Myocyte (in vitro differentiated cells): ENCODE data around the gene EIF4E3. TPM values are rescaled to one million over a fixed set of nuclear protein-coding genes. Genes with fewer than 3 reads are reported as not detected.

Experiments used
- DNase-seq: peaks from one replicate; pipeline ENCODE4 v3.0.0-alpha.2; 2012; ENCODE audit warnings: low read depth
- polyA plus RNA-seq: library from polyadenylated mRNA; unstranded; fragments of >200 nt; gene quantifications from one replicate; pipeline ENCODE4 v1.2.1, GENCODE V29; 2012; ENCODE audit warnings: missing spikeins
- total RNA-seq: library from RNA; depleted of rRNA; stranded (reverse); fragments of >200 nt; gene quantifications from 2 replicates; pipeline ENCODE4 v1.2.3, GENCODE V29; 2014

EIF4E3 gene
- total RNA-seq = 0.42 and 0.64 TPM in 2 replicates
- polyA plus RNA-seq = 1.4 TPM

DNA sequence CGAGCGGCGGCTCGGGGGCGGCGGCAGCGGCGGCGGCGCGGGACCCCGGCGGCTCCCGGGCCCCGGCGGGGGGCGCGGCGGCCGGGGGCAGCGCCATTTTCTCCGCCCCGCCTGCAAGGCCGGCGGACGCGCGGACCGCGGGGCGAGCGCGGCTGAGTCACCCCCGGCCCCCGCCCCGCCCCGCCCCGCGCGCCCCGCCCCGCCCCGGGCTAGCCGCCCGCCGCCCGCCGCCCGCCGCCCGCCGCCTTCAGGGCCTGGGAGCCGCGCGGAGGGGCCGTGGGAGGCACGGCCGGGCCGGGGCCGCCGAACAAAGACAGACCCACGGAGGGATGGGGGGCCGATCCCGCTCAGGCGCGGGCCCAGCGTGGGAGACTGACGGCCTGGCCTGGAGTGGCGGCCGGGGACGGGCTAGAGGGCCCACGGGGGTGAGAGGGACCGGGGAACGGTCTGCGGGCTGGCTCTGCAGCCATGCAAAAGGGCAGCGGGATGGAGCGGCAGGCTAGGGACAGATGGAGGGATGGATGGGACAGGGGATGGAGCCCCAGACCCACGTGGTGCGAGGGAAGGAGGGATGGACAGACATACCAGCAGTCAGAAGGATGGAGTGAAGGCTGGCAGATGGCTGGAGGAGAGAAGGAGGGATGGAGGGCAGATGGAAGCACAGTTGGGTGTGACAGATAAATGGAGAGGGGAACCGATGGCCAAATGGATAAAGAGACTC is at the start of gene EIF4E3:
TSS of gene EIF4E3 (minus strand) at position 132 of the 721 bp plus-strand sequence. CDS start at position 97, 35 bp downstream.
- peak; percentile 25 for DNase-seq

DNA sequence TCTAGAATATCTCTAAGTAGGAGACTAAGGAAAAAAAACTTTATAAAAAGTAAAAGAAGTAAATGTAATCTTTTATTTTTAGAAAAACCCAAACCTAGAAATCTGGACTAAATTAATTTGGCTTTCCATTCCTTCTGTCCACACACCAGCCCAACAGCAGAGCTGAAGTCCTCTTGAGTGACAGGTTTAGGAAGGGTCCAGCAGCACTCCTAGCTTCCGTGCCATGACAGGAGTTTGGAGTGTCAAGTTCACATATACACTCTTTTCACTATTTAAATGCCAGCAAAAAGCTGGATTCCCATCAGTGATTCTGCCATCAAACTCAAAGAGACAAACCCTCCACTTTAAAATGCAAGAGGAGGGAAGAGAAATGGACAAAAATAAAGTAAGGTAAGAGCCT is 46.7 kb upstream of the EIF4E3 start:
- DNase-seq = no peak

DNA sequence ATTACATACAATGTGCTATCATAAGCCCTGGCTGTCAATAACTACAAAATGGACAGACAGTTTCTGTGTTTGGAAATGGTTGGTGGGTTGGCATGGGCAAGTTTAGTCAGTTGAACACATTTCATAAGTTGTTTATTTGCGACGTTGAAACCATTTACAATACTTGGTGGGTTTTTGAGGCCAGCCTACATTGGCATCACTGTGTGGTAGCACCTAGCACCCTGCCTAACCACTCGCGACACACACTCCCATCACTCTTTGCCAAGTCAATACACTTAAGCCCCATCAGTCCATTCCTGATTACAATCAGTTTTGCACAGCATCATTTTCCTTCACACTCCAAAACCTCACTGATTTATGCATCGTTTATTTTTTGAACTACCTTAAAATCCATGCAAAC is 45.9 kb upstream of the EIF4E3 start:
- no peak for DNase-seq

DNA sequence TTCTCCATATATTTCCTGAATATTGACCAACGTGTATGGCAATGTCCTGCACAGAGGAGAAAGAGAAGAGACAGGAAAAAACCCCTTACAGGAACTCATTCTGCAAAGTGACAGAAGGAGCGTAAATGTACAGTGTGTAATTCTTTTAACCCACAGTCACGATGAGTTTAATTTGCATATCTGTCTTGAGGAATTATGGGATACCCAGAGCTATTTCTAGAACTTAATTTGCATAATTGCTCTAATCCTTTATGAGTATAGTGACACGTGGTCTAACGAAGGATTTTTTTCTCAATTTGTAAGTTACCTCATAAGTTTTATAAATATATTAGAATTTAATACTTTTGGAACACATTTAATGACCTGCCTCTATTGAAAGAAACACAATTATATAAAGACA is 38.2 kb upstream of the EIF4E3 start:
- DNase-seq = no peak

DNA sequence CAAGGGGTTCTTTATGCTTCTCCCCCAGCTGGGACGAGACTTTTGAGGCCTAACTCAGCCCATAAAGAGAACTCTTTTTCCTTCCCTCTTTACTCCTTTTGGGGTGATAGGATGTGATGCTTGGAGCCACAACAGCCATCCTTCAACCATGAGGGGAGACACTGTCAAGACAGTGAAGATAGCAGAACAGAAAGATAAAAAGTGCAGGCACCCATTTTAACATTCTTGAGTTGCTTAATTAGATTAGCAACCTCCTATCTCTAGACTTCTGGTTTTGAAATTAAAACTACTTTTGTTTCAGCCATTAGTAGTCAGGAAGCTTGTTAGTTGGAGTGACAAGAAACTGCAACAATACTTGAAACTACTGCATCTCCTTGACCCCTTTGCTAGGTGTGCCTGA is 34.9 kb upstream of the EIF4E3 start:
- DNase-seq = no peak

DNA sequence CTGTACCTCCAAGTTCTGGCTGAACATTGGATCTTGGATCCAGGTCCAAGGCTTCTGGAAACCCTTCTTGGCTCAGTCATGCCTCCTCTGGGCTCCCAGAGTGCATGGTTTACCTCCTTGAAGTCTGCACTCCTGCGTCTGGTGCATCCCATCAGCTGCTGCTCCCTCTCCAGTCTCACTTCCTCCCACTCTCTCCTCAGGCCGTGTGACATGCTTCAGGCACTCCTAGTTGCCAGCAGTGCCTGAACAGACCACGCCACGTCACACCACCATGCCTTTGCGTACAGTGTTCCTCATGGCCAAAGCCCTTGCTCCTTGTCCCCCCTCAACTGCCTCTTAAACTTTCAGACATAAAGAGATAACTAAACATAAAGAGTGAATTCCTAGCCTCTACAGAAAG is 34.2 kb upstream of the EIF4E3 start:
- no peak for DNase-seq

DNA sequence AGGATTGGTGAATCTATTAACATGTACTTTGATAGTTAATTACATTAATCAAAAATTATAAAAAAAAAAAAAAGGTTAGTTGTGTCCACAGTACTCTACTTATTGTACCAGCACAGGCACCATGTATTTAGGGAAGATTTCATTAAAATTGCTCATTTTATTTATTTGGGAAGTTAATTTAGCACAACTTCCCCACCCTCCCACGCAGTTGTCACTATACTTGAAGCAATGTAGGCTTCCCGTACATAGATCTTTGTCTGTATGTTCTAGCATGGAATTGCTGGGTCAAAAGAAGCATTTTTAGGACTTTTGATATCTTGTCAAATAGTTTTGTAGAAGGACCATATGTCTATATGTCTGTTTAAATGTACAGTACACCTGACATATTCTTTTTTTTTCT is 32.9 kb upstream of the EIF4E3 start:
- DNase-seq = no peak

DNA sequence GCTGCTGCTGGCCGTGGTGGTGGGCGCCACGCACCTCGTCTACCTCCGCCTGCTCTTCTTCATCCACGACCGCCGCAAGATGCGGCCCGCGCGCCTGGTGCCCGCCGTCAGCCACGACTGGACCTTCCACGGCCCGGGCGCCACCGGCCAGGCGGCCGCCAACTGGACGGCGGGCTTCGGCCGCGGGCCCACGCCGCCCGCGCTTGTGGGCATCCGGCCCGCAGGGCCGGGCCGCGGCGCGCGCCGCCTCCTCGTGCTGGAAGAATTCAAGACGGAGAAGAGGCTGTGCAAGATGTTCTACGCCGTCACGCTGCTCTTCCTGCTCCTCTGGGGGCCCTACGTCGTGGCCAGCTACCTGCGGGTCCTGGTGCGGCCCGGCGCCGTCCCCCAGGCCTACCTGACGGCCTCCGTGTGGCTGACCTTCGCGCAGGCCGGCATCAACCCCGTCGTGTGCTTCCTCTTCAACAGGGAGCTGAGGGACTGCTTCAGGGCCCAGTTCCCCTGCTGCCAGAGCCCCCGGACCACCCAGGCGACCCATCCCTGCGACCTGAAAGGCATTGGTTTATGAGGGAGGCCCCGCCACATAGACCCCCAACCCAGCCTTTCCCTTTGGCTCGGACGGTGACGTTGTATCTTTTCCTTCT is 29.5 kb upstream of the EIF4E3 start:
- no peak for DNase-seq

DNA sequence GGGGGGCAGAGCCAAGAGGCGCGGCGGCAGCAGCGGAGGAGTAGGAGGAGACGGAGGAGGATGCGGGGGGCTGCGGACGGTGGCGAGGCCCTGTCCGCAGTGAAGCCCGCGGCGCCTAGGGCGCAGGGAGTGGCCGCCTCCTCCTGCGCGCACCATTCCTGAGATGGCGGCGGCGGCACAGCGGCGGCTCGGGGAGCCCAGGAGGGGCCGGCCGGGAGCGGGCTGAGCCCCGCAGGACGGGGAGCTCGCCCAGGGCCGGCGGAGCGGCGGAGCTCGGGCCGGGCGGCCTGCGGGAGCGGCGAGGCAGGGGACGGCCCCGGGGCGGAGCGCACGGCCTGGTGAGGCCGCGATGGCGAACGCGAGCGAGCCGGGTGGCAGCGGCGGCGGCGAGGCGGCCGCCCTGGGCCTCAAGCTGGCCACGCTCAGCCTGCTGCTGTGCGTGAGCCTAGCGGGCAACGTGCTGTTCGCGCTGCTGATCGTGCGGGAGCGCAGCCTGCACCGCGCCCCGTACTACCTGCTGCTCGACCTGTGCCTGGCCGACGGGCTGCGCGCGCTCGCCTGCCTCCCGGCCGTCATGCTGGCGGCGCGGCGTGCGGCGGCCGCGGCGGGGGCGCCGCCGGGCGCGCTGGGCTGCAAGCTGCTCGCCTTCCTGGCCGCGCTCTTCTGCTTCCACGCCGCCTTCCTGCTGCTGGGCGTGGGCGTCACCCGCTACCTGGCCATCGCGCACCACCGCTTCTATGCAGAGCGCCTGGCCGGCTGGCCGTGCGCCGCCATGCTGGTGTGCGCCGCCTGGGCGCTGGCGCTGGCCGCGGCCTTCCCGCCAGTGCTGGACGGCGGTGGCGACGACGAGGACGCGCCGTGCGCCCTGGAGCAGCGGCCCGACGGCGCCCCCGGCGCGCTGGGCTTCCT is 28.8 kb upstream of the EIF4E3 start, which contains the start of gene GPR27:
TSS of gene GPR27 (plus strand) at position 155 of the 909 bp plus-strand sequence. CDS start at position 350, 195 bp downstream.
- peak; percentile 2 for DNase-seq

DNA sequence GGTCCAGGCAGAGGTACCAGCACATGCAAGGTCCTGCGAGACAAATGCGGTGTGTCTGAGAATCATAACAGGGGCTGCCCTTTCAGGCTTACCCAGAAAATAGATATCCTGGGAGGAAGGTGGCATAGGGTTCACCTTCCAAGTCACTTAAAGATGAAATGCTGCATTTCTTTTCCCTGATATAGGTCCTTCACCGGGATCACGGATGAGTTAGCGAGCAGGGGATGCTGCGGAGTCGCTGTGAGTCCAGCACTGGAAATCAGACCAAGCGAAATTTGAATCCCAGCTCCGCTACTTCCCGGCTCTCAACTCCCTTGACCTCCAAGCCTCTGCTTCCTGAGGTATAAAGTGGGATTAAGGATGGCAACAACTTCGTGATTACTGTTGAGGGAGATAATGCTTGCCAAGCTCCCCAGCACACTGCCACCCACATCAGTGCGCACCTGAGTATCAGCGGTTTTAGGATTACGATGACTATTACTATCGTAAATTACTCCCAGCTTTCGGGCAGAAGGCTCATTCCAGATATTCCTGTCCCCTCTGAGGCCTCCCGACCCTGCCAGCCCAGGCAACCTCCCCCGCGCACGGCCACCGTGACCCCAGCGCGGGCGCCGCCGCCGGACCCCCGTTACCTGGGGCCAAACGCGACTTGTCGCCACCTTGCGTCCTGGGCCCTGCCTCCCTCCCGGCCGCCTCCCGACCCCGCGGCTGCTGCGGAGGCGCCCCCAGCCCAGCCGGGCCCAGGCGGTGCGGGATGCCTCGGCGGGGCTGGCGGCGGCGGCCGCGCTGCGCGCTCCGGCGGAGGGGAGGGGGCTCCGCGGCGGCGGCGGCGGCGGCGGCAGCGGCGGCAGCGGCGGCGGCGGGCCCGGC is 27.9 kb upstream of the EIF4E3 start:
- DNase-seq = no peak

DNA sequence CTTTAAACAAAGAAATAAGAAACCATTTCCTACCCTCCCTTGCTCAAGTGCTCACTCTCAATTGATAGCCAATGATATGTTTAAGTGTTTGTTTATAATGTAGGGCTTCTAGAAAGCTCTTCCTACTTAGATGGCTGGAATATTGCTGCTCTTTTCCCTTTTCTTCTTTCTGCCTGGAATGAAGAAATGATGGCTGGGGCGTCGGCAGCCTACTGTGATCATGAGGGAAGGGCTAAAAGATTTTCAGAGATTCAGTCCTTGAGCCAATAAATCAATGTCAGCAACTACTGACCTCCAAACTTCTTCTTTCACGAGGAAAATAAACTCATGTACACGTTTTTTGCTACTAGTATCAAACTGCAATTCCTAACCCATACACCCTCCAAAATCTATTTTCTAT is 26.4 kb upstream of the EIF4E3 start:
- no peak for DNase-seq

DNA sequence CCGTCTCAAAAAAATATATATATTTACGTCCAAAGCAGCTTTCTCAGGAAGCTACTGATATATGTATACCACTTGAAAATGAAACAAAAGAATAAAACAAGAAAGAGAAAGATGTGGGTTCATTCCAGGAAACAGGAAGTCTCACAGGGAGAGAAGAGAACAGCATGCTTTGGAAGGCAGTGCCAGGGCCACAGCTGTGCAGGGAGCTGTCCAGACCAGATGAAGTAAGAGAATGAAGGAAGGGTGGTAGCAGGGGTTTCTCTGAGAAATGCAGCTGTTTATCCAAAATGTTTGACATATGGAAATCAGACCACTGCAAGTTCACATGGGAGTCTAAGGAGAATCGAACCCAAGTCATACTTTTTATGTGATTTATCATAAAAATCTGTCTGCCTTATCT is 19.5 kb upstream of the EIF4E3 start:
- DNase-seq = no peak

DNA sequence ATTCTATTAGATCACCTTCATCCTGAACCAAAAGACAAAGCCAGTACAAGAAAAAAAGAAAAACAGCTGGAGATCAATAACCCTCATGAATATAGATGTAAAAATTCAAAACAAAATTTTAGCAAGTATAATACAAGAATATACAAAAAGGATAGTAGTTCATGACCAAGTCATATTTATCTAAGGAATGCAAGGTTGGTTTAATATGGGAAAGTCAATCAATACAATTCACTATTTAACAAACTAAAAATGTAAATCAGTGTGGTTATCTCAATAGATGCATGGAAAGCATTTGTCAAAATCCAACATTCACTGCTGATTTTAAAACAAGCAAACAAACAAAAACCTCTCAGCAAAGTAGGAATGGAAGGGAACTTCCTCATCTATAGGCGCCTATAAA is 17.4 kb upstream of the EIF4E3 start:
- no peak for DNase-seq

DNA sequence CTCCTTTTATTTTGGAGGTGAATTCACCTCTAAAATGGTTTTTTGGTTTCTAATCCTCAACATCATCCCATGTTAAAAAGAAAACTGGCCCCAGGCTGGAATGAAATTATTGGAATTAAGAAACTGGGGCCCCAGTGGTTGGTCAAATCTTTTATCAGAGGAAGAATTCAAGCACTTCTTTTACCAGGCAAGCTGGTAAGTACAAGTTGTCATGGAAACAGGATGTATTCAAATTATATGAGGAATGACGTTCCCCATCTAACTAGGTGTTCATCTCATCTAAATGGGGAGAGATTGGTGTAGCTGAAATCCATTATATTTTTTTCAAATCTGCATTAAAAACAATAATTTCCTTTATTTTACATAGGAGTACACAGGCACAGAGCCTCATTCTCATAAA is 9.7 kb upstream of the EIF4E3 start:
- no peak for DNase-seq

DNA sequence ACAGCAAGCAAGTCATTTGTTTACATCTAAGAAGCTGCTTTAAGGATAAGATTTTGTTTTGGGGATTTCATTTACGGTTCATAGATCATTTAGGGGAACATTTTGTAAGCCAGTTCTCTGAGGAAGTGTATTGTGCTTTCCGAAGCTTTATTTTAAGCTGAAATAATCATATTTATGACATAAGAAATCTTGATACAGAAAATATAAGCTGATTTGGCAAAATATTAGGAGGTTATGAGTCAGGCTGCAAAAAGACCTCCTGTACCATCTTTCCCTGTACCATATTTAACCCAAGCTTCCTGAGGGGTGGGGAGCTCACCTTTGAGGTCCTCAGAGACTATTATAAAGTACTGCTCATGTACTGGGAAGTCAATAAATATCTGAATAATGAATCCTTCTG is 8.1 kb upstream of the EIF4E3 start:
- DNase-seq = no peak

DNA sequence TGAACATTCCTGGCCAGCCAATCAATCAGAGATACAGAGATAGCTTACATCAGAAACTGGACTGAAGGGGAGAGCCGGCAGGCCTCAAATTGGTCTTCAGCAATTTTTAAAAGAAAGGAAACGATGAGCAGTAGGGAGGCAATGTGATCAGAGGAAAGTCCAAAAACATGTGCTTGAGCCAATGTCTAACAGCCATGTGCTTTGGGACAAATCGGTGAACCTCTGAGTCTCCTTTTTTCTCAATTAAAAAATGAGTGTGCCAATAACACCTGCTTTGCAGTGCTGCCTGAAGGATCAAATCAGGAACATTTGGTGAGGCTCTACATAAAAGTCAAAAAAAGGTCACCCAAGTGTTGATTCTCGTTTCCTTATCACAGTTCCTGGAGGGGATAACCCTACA is 7.4 kb upstream of the EIF4E3 start:
- no peak for DNase-seq

DNA sequence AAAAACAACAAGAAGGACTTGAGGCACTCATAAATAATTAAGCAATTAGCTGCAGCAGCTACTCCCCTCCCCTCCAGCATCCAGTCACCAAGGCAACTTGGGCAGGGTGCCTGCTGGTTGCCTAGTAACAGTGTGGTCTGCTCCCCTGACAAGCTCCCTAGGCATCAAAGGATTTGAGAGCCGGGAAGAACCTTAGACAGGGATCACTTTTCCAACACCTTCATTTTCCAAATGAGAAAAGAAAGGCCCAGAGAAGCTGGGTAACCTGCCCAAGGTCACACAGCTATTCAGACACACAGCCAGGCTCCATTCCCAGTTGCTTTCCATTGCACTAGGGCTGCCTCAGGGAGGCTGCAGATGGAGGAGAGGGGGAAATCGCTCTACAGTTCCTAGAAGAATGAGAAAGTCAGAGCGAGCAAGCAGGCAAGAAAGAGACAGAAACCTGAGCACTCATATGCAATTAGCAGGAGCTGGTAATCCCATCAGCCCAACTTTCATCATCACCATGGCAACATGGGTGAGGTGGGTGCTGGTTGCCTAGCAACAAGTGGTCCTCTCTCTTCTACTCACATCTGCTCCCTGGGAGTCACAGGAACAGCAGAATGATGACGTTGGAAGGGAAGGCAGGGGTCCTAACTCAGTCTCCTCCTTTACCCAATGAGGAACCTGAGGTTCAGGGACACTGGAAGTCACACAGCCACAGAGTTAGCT is 3.6 kb upstream of the EIF4E3 start:
- DNase-seq = no peak

DNA sequence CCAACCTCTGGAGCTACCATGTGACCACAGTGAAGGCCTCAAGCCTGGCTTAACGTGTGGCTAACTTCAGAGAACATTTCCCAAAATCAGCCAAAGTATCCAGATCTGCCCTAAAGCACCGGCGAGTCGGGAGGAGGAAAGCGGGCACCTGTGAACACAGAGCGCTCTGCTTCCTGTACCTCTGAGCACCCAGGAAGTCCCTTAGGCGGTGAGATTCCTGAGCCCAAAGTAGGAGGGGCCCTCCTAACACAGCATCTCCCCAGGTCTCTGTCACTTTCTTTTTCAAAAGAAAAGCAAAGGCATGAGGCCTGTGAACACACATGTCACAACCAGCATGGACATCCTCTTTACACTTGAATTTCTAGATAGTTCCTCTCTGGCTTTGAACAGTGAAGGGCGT is 944 bp upstream of the EIF4E3 start:
- DNase-seq = no peak

DNA sequence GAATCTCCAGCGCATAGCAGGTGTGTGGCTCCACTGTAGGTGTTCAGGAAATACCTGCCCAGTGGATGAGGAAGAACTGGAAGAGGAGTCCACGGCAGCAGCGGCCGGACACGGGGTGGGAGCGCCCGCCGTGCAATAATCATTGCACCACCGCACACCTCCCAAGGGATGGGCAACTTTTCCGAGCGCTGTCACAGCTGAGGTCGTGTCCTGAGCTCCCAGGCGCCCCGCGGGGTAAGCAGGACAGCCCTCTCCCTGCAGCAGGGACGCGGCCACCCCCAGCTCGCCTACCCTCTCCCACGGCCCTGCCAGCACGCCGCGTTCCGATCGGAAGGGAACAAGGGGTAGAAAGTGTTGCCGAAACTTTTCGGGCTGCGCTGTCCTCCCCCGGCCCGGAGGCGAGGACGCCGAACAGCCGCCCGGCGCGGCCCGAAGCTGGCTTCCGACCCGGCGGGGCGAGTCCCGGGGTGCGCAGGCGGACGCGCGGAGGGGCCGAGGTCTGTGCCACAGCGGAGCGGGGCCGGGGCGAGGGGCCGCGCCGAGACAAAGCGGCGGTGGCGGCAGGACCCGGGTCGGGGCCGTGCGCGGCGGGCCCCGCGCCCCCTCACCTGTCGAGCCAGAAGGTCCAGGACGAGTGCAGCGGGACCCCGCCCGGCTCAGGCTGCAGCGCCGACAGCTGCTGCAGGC is 475 bp downstream of the EIF4E3 start:
- DNase-seq = peak; percentile 36

DNA sequence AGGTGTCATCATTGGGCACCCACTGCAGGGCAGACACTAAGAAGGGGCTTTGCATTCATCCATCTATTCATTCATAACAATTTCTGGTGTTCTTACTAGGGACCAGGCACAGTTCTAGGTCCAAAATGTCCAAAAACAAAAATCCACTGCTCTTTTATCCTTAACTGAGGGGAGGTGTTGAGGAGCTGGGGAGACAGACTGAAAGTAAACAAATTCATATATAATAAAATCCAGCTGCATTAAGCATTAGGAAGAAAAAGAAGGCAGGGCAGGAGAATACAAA is 1.1 kb downstream of the EIF4E3 start:
- no peak for DNase-seq
